HG03342 (cell line): ENCODE measurements around the gene DCTN2.
"Not testable (repeated sequence)": the region's sequence is repeated elsewhere in the genome, so short reads cannot be mapped to it uniquely, and the experiment has no call there.

Experiments used
- ATAC-seq: cut with Tn5 transposase; IDR thresholded peaks from one replicate; pipeline ENCODE4 v1.9.1; 2021; ENCODE audit warnings: mild to moderate bottlenecking, moderate library complexity; ENCODE audit not compliant: unreplicated experiment

DCTN2 gene

GRCh38 chr12:57577981-57578758 is 31.2 kb upstream of the DCTN2 start:
- ATAC-seq: no peak

GRCh38 chr12:57576613-57577160 is 29.7 kb upstream of the DCTN2 start:
- ATAC-seq: no peak

GRCh38 chr12:57575771-57576612 is 29.0 kb upstream of the DCTN2 start:
- ATAC-seq: no peak

- ATAC-seq: no peak
Measured at GRCh38 chr12:57574795-57575194, 27.8 kb upstream of the DCTN2 start.

GRCh38 chr12:57571926-57572762 is 25.2 kb upstream of the DCTN2 start:
- ATAC-seq: no peak

- ATAC-seq: not testable (repeated sequence)
Measured at GRCh38 chr12:57570438-57570837, 23.4 kb upstream of the DCTN2 start.

- ATAC-seq: no peak
Measured at GRCh38 chr12:57569858-57570257, 22.9 kb upstream of the DCTN2 start.

GRCh38 chr12:57568838-57569237 is 21.8 kb upstream of the DCTN2 start:
- ATAC-seq: no peak

GRCh38 chr12:57564178-57564740 is 17.3 kb upstream of the DCTN2 start:
- ATAC-seq: no peak

GRCh38 chr12:57563358-57563757 is 16.4 kb upstream of the DCTN2 start:
- no peak for ATAC-seq

- not testable (repeated sequence) for ATAC-seq
Measured at GRCh38 chr12:57561117-57561516, 14.1 kb upstream of the DCTN2 start.

- ATAC-seq: no peak
Measured at GRCh38 chr12:57560516-57560915, 13.5 kb upstream of the DCTN2 start.

GRCh38 chr12:57558864-57559263 is 11.9 kb upstream of the DCTN2 start:
- ATAC-seq: no peak

GRCh38 chr12:57554897-57555296 is 7.9 kb upstream of the DCTN2 start:
- ATAC-seq: no peak

GRCh38 chr12:57554453-57554852 is 7.5 kb upstream of the DCTN2 start:
- no peak for ATAC-seq

- no peak for ATAC-seq
Measured at GRCh38 chr12:57553343-57554202, 6.6 kb upstream of the DCTN2 start.

GRCh38 chr12:57552835-57553313 is 5.9 kb upstream of the DCTN2 start:
- ATAC-seq: no peak

GRCh38 chr12:57552306-57552651 is 5.3 kb upstream of the DCTN2 start:
- no peak for ATAC-seq

GRCh38 chr12:57551637-57552305 is 4.8 kb upstream of the DCTN2 start:
- no peak for ATAC-seq
